Superior temporal gyrus (tissue), 1 donor: ENCODE results near the gene PLCD4.

Experiments
- DNase-seq: peaks from one replicate; pipeline ENCODE4 v3.0.0-alpha.2; 2016; ENCODE audit errors: extremely low spot score

The PLCD4 gene

GRCh38 chr2:218607436-218608115 lies at the start of gene PLCD4:
TSS of gene PLCD4 (plus strand) at chr2:218607899. CDS start at chr2:218615740, 7,841 bp downstream.
- peak; percentile 18 for DNase-seq

- no peak for DNase-seq
Measured at GRCh38 chr2:218557941-218558340, 49.8 kb upstream of the PLCD4 start.

GRCh38 chr2:218558986-218559385 lies 48.7 kb upstream of the PLCD4 start:
- DNase-seq = no peak

GRCh38 chr2:218564056-218564455 lies 43.6 kb upstream of the PLCD4 start:
- DNase-seq = no peak

- no peak for DNase-seq
Measured at GRCh38 chr2:218566296-218566695, 41.4 kb upstream of the PLCD4 start.

- no peak for DNase-seq
Measured at GRCh38 chr2:218567797-218568189, 39.9 kb upstream of the PLCD4 start.

- DNase-seq = peak; percentile 98
Measured at GRCh38 chr2:218568190-218569037, 39.3 kb upstream of the PLCD4 start, which contains the start of the genes CNOT9 and USP37. TSS of gene CNOT9 (plus strand) at chr2:218568839. CDS start at chr2:218568955, 116 bp downstream. TSS of gene USP37 (minus strand) at chr2:218568351. CDS start at chr2:218558653, 9,698 bp downstream.

GRCh38 chr2:218569038-218569431 lies 38.7 kb upstream of the PLCD4 start:
- DNase-seq = no peak

- DNase-seq = no peak
Measured at GRCh38 chr2:218569661-218570500, 37.8 kb upstream of the PLCD4 start.

- no peak for DNase-seq
Measured at GRCh38 chr2:218570850-218571249, 36.8 kb upstream of the PLCD4 start.

GRCh38 chr2:218576854-218577253 lies 30.8 kb upstream of the PLCD4 start:
- DNase-seq = no peak

GRCh38 chr2:218577482-218578220 lies 30.0 kb upstream of the PLCD4 start:
- no peak for DNase-seq

GRCh38 chr2:218578272-218578877 lies 29.3 kb upstream of the PLCD4 start:
- no peak for DNase-seq

- no peak for DNase-seq
Measured at GRCh38 chr2:218582076-218582475, 25.6 kb upstream of the PLCD4 start.

- DNase-seq = no peak
Measured at GRCh38 chr2:218583983-218584850, 23.5 kb upstream of the PLCD4 start.

- no peak for DNase-seq
Measured at GRCh38 chr2:218585541-218585940, 22.2 kb upstream of the PLCD4 start.

- DNase-seq = no peak
Measured at GRCh38 chr2:218605432-218605831, 2.3 kb upstream of the PLCD4 start.

- no peak for DNase-seq
Measured at GRCh38 chr2:218615868-218616315, 8.2 kb downstream of the PLCD4 start.

GRCh38 chr2:218618102-218618860 lies 10.6 kb downstream of the PLCD4 start:
- no peak for DNase-seq
